B cell (primary cell): Measurements from ENCODE around the gene CAPZA1. TPM values are rescaled to one million over a fixed set of nuclear protein-coding genes. Genes with fewer than 3 reads are reported as not detected.

Experiments used
- ATAC-seq: fragments of 200-7000 bp; cut with Tn5 transposase; one replicate; pipeline ENCODE4 v1.10.0; 2021; ENCODE audit warnings: low read depth, mild to moderate bottlenecking, moderate number of reproducible peaks, moderate library complexity
- CTCF ChIA-PET: fragments of 350-600 bp; sonication (Branson Sonifier 250); formaldehyde crosslinking; loops from one replicate; lab custom pipeline; 2021; ENCODE audit warnings: antibody characterized with exemption, inconsistent platforms; lab: Charles Lee
- POLR2A ChIA-PET: fragments of 350-600 bp; sonication (Branson Sonifier 250); formaldehyde crosslinking; loops from one replicate; lab custom pipeline; 2021; ENCODE audit warnings: antibody characterized with exemption; lab: Charles Lee
- DNase-seq: peaks from one replicate; pipeline ENCODE4 v3.0.0; 2013
- H2AFZ ChIP-seq: 2 replicates; pipeline ENCODE4 v1.6.1; 2012; ENCODE audit warnings: mild to moderate bottlenecking, low read depth, low read length; ENCODE audit not compliant: insufficient read depth, poor library complexity, severe bottlenecking
- H3K27ac ChIP-seq, 2 donors: 1 replicate in 1 of 2; 2 replicates in 1 of 2; pipeline ENCODE4 v1.5.1; 2012 to 2013; ENCODE audit warnings: low read length in 2 of 2, mild to moderate bottlenecking in 2 of 2, moderate library complexity in 1 of 2
- H3K27me3 ChIP-seq, 4 experiments: fragments of 200-600 bp in 1 of 4; sonication (generic) in 1 of 4; replicated peaks in 1 of 4; 1 replicate in 2 of 4; 2 replicates in 2 of 4; pipeline versions ENCODE4 v1.6.1 to v1.7.0; 2013 to 2016; ENCODE audit warnings: low read length in 3 of 4, mild to moderate bottlenecking in 2 of 4, mixed read lengths in 1 of 4, moderate library complexity in 1 of 4; ENCODE audit not compliant: insufficient read depth in 4 of 4, control insufficient read depth in 3 of 4; ENCODE audit errors: control extremely low read depth in 1 of 4
- H3K36me3 ChIP-seq, 2 experiments: replicated peaks in 1 of 2; 1 replicate in 1 of 2; 2 replicates in 1 of 2; pipeline versions ENCODE4 v1.6.1 to v1.7.1; 2013; ENCODE audit warnings: low read length in 1 of 2; ENCODE audit not compliant: insufficient read depth in 2 of 2, control insufficient read depth in 1 of 2; ENCODE audit errors: control extremely low read depth in 1 of 2, extremely low read depth in 1 of 2
- H3K4me1 ChIP-seq, 2 donors: fragments of 200-600 bp in 1 of 2; sonication (generic) in 1 of 2; 1 replicate in 1 of 2; 2 replicates in 1 of 2; pipeline versions ENCODE4 v1.5.1 to v1.6.1; 2013 to 2017; ENCODE audit warnings: low read length in 2 of 2; ENCODE audit not compliant: control insufficient read depth in 2 of 2, insufficient read depth in 2 of 2
- H3K4me2 ChIP-seq: replicated peaks from 2 replicates; pipeline ENCODE3; 2012; ENCODE audit warnings: mild to moderate bottlenecking, low read depth, low read length; ENCODE audit not compliant: poor library complexity, severe bottlenecking
- H3K4me3 ChIP-seq, 5 experiments: fragments of 200-600 bp in 1 of 5; sonication (generic) in 1 of 5; 1 replicate in 3 of 5; 2 replicates in 2 of 5; pipeline versions ENCODE4 v1.5.1 to v1.7.0; 2011 to 2016; ENCODE audit warnings: low read length in 4 of 5, mild to moderate bottlenecking in 4 of 5, low read depth in 2 of 5, control low read depth in 1 of 5, moderate library complexity in 1 of 5; ENCODE audit not compliant: insufficient read depth in 1 of 5; ENCODE audit errors: control extremely low read depth in 1 of 5, extremely low read depth in 1 of 5
- H3K79me2 ChIP-seq: fragments of 200-600 bp; sonication (generic); one replicate; pipeline ENCODE4 v1.6.0; 2016; ENCODE audit warnings: low read length; ENCODE audit not compliant: control insufficient read depth, insufficient read depth
- H3K9ac ChIP-seq: fragments of 200-600 bp; sonication (generic); 2 replicates; pipeline ENCODE4 v1.6.1; 2017; ENCODE audit warnings: mild to moderate bottlenecking, low read length, moderate library complexity
- H3K9me3 ChIP-seq, 3 donors: one replicate each; pipeline versions ENCODE4 v1.6.1 to v1.7.1; 2013; ENCODE audit warnings: low read length in 2 of 3; ENCODE audit not compliant: control insufficient read depth in 2 of 3, insufficient read depth in 1 of 3; ENCODE audit errors: control extremely low read depth in 1 of 3
- H4K20me1 ChIP-seq: 2 replicates; pipeline ENCODE4 v1.6.0; 2012; ENCODE audit warnings: mild to moderate bottlenecking, low read length; ENCODE audit not compliant: insufficient read depth, control insufficient read depth, poor library complexity, severe bottlenecking
- H3K27ac Mint-ChIP-seq: one replicate; pipeline ENCODE4 v1.8.0; 2021; ENCODE audit warnings: mixed read lengths
- H3K27me3 Mint-ChIP-seq: one replicate; pipeline ENCODE4 v1.8.0; 2021; ENCODE audit warnings: mixed read lengths
- H3K4me1 Mint-ChIP-seq: one replicate; pipeline ENCODE4 v1.8.0; 2021; ENCODE audit warnings: mixed read lengths
- H3K4me3 Mint-ChIP-seq: one replicate; pipeline ENCODE4 v1.8.0; 2021; ENCODE audit warnings: mixed read lengths
- H3K9me3 Mint-ChIP-seq: one replicate; pipeline ENCODE4 v1.8.0; 2022; ENCODE audit warnings: mixed read lengths; ENCODE audit not compliant: insufficient read depth
- CTCF ChIP-seq: fragments of 200-600 bp; IDR thresholded peaks from one replicate; pipeline ENCODE4 v1.8.0; 2022; ENCODE audit warnings: antibody characterized with exemption, mild to moderate bottlenecking
- EZH2 ChIP-seq: IDR thresholded peaks from 2 replicates; pipeline ENCODE4 v1.6.1; 2012; ENCODE audit warnings: borderline replicate concordance, low read depth, mild to moderate bottlenecking, moderate library complexity, low read length; ENCODE audit not compliant: insufficient read depth, poor library complexity, severe bottlenecking
- WGBS: methylation state at CpG from one replicate; pipeline ENCODE4 v1.1.5; 2013; ENCODE audit warnings: missing lambda C conversion rate; ENCODE audit not compliant: insufficient coverage; 5-methylcytosine and 5-hydroxymethylcytosine counted together
- intact Hi-C: fragments of 100-400 bp; cut with micrococcal nuclease; formaldehyde crosslinking; loops from one replicate; pipeline ENCODE4 v1.10.0; 2022
- polyA plus RNA-seq: library from polyadenylated mRNA; depleted of rRNA; stranded (reverse); fragments of >200 nt; gene quantifications from 2 replicates; pipeline ENCODE4 v1.2.3, GENCODE V29; 2012
- total RNA-seq, 2 donors: library from RNA; stranded (reverse); fragments of 120-200 nt in 1 of 2; gene quantifications; 1 replicate in 1 of 2; 2 replicates in 1 of 2; pipeline versions ENCODE4 v1.2.3 to v1.2.4, GENCODE V29; 2013 to 2022

The CAPZA1 gene
- total and polyA plus RNA-seq, 2 donors (not counting 1 experiment from before 2014, with no cell fraction given): 52.2 to 172 TPM

- 100% methylated on average over 2 of the region's 4 CpGs for WGBS
- Histone ChIP-seq H3K79me2 (peaks cover 18% of the 10 kb centered on the region), H3K27me3 (no peaks in the 10 kb centered on the region), H4K20me1 (no peaks in the 10 kb centered on the region), H3K9me3 (no peaks in the 10 kb centered on the region), H3K4me3 (no peak overlapping the region), H3K4me2 (no peak overlapping the region), H3K9ac (no peak overlapping the region), H3K4me1 (peaks cover 25 to 30% of the 10 kb centered on the region in 2 donors), H2AFZ (no peak overlapping the region), H3K27ac (no peak overlapping the region), H3K36me3 (peaks cover 0 to under 1% of the 10 kb centered on the region in 2 experiments)
- DNase-seq: no peak
- CTCF ChIA-PET: interaction anchor here (7.0 kb wide), 1 partner anchor 32 kb away, joined by 62 read pairs; the partner anchor contains the start of gene RHOC
- no peaks in the 10 kb centered on the region for H3K9me3 Mint-ChIP-seq
- no peak for TF ChIP-seq CTCF
- TF ChIP-seq EZH2: no peak
- peaks cover 30% of the 10 kb centered on the region for H3K4me1 Mint-ChIP-seq
- no peak overlapping the region for H3K27ac Mint-ChIP-seq
- POLR2A ChIA-PET: no interaction called here
- no peak overlapping the region for H3K4me3 Mint-ChIP-seq
- intact Hi-C loops: loop anchor here (10.0 kb wide), 3 partner anchors 173 to 283 kb away; partner anchors contain the start of genes CTTNBP2NL and WNT2B
- H3K27me3 Mint-ChIP-seq: no peaks in the 10 kb centered on the region
- no peak for ATAC-seq
These were observed 57.9 kb downstream of the CAPZA1 start for GRCh38 chr1:112677501-112677900.

GRCh38 chr1:112678605-112679004, 59.0 kb downstream of the CAPZA1 start:
- no peak for DNase-seq
- peaks cover 24 to 27% of the 10 kb centered on the region in 2 donors for H3K4me1 ChIP-seq
- CTCF ChIA-PET: no interaction called here
- no peak overlapping the region for H3K27ac ChIP-seq
- no peak for ATAC-seq
- Mint-ChIP-seq H3K4me1 (peaks cover 24% of the 10 kb centered on the region), H3K27me3 (no peaks in the 10 kb centered on the region), H3K4me3 (no peak overlapping the region), H3K27ac (no peak overlapping the region), H3K9me3 (no peaks in the 10 kb centered on the region)
- POLR2A ChIA-PET: no interaction called here
- H3K9me3 ChIP-seq: no peaks in the 10 kb centered on the region
- no peaks in the 10 kb centered on the region for H4K20me1 ChIP-seq
- H3K9ac ChIP-seq: no peak overlapping the region
- H3K36me3 ChIP-seq: peaks cover 0 to 1% of the 10 kb centered on the region in 2 experiments
- H2AFZ ChIP-seq: no peak overlapping the region
- 100% methylated on average over 3 of the region's 3 CpGs for WGBS
- H3K79me2 ChIP-seq: peaks cover 18% of the 10 kb centered on the region
- no peak for TF ChIP-seq EZH2
- no peak for TF ChIP-seq CTCF
- intact Hi-C loops: loop anchor here (10.0 kb wide), 3 partner anchors 174 to 284 kb away; partner anchors contain the start of genes CTTNBP2NL and WNT2B
- H3K27me3 ChIP-seq: no peaks in the 10 kb centered on the region
- H3K4me2 ChIP-seq: no peak overlapping the region
- H3K4me3 ChIP-seq: no peak overlapping the region
